HCT116 (cell line): ENCODE measurements around the gene ASCL2.

Experiments
- CBX3 ChIP-seq: IDR thresholded peaks from 2 replicates; pipeline ENCODE4 v1.6.1; 2012; ENCODE audit warnings: low read depth
- EGR1 ChIP-seq: IDR thresholded peaks from 2 replicates; pipeline ENCODE4 v1.6.1; 2012; ENCODE audit warnings: low read depth
- ELF1 ChIP-seq: IDR thresholded peaks from 2 replicates; pipeline ENCODE4 v1.6.1; 2012; ENCODE audit warnings: low read depth, borderline replicate concordance
- POLR2A ChIP-seq: IDR thresholded peaks from 2 replicates; pipeline ENCODE4 v1.7.0; 2011; ENCODE audit warnings: borderline replicate concordance; ENCODE audit not compliant: insufficient read depth, insufficient read length; ENCODE audit errors: extremely low read depth
- POLR2AphosphoS5 ChIP-seq: IDR thresholded peaks from 2 replicates; pipeline ENCODE4 v1.6.1; 2011; ENCODE audit warnings: mild to moderate bottlenecking, low read depth, low read length, moderate library complexity
- SIN3A ChIP-seq: IDR thresholded peaks from 2 replicates; pipeline ENCODE4 v1.6.1; 2012; ENCODE audit warnings: low read depth
- TCF7L2 ChIP-seq: IDR thresholded peaks from 2 replicates; pipeline ENCODE4 v1.7.0; 2011; ENCODE audit warnings: borderline replicate concordance, inconsistent platforms; ENCODE audit not compliant: insufficient read depth, insufficient read length; ENCODE audit errors: extremely low read depth
- YY1 ChIP-seq: IDR thresholded peaks from 2 replicates; pipeline ENCODE4 v1.6.1; 2011; ENCODE audit warnings: low read length, low read depth, moderate library complexity, mild to moderate bottlenecking; ENCODE audit not compliant: insufficient replicate concordance; ENCODE audit errors: extremely low read depth
- ZFX ChIP-seq: fragments of 450-650 bp; IDR thresholded peaks from 2 replicates; pipeline ENCODE4 v1.6.1; 2017
- ZNF274 ChIP-seq: fragments of 200-500 bp; sonication (Bioruptor generic); IDR thresholded peaks from 2 replicates; pipeline ENCODE4 v1.6.1; 2014; ENCODE audit warnings: mild to moderate bottlenecking, low read depth, low read length, inconsistent platforms
- TF ChIP-seq, protein P1 (sequence below), 3 experiments: fragments of 200-600 bp in 1 of 3; sonication (generic) in 1 of 3; IDR thresholded peaks in 2 of 3; conservative IDR thresholded peaks in 1 of 3; 2 replicates each; pipeline ENCODE4 v1.5.1; 2012 to 2017; ENCODE audit warnings: low read depth in 2 of 3, low read length in 2 of 3, antibody characterized with exemption in 1 of 3, borderline replicate concordance in 1 of 3, control low read depth in 1 of 3, mild to moderate bottlenecking in 1 of 3, mixed read lengths in 1 of 3, mixed run types in 1 of 3, moderate library complexity in 1 of 3; ENCODE audit not compliant: insufficient read depth in 1 of 3
- TF ChIP-seq, protein P2 (sequence below): IDR thresholded peaks from 2 replicates; pipeline ENCODE4 v1.6.1; 2012

DNA sequence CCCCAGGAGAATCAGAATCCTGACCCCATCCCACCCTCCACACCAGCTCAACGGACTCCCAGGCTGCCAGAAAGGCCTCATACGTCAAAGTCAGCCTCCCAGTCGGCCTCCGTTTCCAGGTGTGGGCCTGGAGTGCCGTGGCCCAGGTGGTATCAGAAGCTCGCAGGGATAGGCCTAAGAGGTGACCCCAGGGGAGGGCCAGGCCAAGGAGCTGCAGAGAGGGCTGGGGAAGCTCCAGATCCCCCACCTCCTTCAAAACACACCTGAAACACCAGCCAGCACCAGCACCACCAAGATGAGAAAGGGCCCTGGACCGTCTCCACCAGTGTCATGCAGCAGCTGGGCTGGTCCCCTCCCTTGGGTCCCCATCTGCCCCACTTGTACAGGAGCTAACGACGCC is 20.3 kb downstream of the ASCL2 start:
- TF ChIP-seq, protein P1, sequence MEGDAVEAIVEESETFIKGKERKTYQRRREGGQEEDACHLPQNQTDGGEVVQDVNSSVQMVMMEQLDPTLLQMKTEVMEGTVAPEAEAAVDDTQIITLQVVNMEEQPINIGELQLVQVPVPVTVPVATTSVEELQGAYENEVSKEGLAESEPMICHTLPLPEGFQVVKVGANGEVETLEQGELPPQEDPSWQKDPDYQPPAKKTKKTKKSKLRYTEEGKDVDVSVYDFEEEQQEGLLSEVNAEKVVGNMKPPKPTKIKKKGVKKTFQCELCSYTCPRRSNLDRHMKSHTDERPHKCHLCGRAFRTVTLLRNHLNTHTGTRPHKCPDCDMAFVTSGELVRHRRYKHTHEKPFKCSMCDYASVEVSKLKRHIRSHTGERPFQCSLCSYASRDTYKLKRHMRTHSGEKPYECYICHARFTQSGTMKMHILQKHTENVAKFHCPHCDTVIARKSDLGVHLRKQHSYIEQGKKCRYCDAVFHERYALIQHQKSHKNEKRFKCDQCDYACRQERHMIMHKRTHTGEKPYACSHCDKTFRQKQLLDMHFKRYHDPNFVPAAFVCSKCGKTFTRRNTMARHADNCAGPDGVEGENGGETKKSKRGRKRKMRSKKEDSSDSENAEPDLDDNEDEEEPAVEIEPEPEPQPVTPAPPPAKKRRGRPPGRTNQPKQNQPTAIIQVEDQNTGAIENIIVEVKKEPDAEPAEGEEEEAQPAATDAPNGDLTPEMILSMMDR (IDR thresholded peaks at IDR 0.05 in 2 of 3, conservative IDR thresholded peaks at IDR 0.05 in 1 of 3; ENCODE audit: borderline replicate concordance in 1 of 3, insufficient read depth in 1 of 3, low read depth in 2 of 3, low read length in 2 of 3), result no peak
- TF ChIP-seq POLR2AphosphoS5 (no peak), YY1 (no peak), EGR1 (no peak), ELF1 (no peak), CBX3 (no peak), ZFX (no peak), SIN3A (no peak), TCF7L2 (no peak), POLR2A (no peak), ZNF274 (no peak)
- TF ChIP-seq, protein P2, sequence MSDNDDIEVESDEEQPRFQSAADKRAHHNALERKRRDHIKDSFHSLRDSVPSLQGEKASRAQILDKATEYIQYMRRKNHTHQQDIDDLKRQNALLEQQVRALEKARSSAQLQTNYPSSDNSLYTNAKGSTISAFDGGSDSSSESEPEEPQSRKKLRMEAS, result no peak
